CD4-positive, alpha-beta T cell (primary cell): ENCODE results near the gene TTLL1. TPM values are rescaled to one million over a fixed set of nuclear protein-coding genes. Genes with fewer than 3 reads are reported as not detected.

Source experiments
- ATAC-seq: fragments of 200-7000 bp; cut with Tn5 transposase; one replicate; pipeline ENCODE4 v1.10.0; 2022; ENCODE audit warnings: mild to moderate bottlenecking; ENCODE audit not compliant: poor library complexity
- CTCF ChIA-PET: fragments of 350-600 bp; sonication (Branson Sonifier 250); formaldehyde crosslinking; loops from one replicate; lab custom pipeline; 2021; ENCODE audit warnings: antibody characterized with exemption, inconsistent platforms; lab: Charles Lee
- POLR2A ChIA-PET: fragments of 350-600 bp; sonication (Branson Sonifier 250); formaldehyde crosslinking; loops from one replicate; lab custom pipeline; 2021; ENCODE audit warnings: antibody characterized with exemption, inconsistent platforms; lab: Charles Lee
- DNase-seq, 14 experiments: peaks; one replicate each; pipeline ENCODE4 v3.0.0-alpha.2; 2013 to 2020; ENCODE audit warnings: mixed read lengths in 2 of 14
- H3K27ac ChIP-seq, 2 donors: one replicate each; pipeline versions ENCODE4 v1.5.1 to v1.7.0; 2013; ENCODE audit warnings: low read length in 2 of 2, low read depth in 1 of 2, mild to moderate bottlenecking in 1 of 2
- H3K27me3 ChIP-seq, 2 experiments: 1 replicate in 1 of 2; 2 replicates in 1 of 2; pipeline versions ENCODE4 v1.6.1 to v1.7.0; 2013; ENCODE audit warnings: low read length in 2 of 2, control low read depth in 1 of 2, mild to moderate bottlenecking in 1 of 2, moderate library complexity in 1 of 2; ENCODE audit not compliant: insufficient read depth in 2 of 2, control insufficient read depth in 1 of 2
- H3K36me3 ChIP-seq: one replicate; pipeline ENCODE4 v1.6.1; 2013; ENCODE audit warnings: low read length, control low read depth; ENCODE audit not compliant: insufficient read depth
- H3K4me1 ChIP-seq: one replicate; pipeline ENCODE4 v1.6.1; 2013; ENCODE audit warnings: low read length, control low read depth; ENCODE audit not compliant: insufficient read depth
- H3K4me3 ChIP-seq: one replicate; pipeline ENCODE4 v1.5.1; 2013; ENCODE audit warnings: mild to moderate bottlenecking, low read length, moderate library complexity
- H3K9me3 ChIP-seq, 2 experiments: 1 replicate in 1 of 2; 2 replicates in 1 of 2; pipeline versions ENCODE4 v1.6.1 to v1.7.0; 2013; ENCODE audit warnings: low read length in 2 of 2, mild to moderate bottlenecking in 2 of 2, control low read depth in 1 of 2, moderate library complexity in 1 of 2; ENCODE audit not compliant: control insufficient read depth in 1 of 2, insufficient read depth in 1 of 2
- H3K27ac Mint-ChIP-seq: one replicate; pipeline ENCODE4 v1.8.0; 2020; ENCODE audit warnings: mixed read lengths
- H3K27me3 Mint-ChIP-seq: one replicate; pipeline ENCODE4 v1.8.0; 2021; ENCODE audit warnings: mixed read lengths
- H3K36me3 Mint-ChIP-seq: one replicate; pipeline ENCODE4 v1.8.0; 2021; ENCODE audit warnings: low read depth, mixed read lengths
- H3K4me1 Mint-ChIP-seq: one replicate; pipeline ENCODE4 v1.8.0; 2021; ENCODE audit warnings: low read depth, mixed read lengths
- H3K4me3 Mint-ChIP-seq: one replicate; pipeline ENCODE4 v1.8.0; 2020; ENCODE audit warnings: mild to moderate bottlenecking, mixed read lengths
- H3K9me3 Mint-ChIP-seq: one replicate; pipeline ENCODE4 v1.8.0; 2020; ENCODE audit warnings: mixed read lengths
- intact Hi-C, 2 experiments: fragments of 100-400 bp; cut with DNase I in 1 of 2; cut with micrococcal nuclease in 1 of 2; formaldehyde crosslinking; loops; one replicate each; pipeline versions ENCODE4 v1.15.1 to v1.9.0; 2023 to 2025; cut with DNase I, micrococcal nuclease
- total RNA-seq, 174 experiments: library from RNA in 2 of 174; stranded (reverse) in 2 of 174; gene quantifications; one replicate each; pipeline ENCODE4 v1.2.3 and lab custom pipeline; 2021 to 2026
- TF ChIP-seq, protein P1 (sequence below): fragments of 200-600 bp; IDR thresholded peaks from one replicate; pipeline ENCODE4 v1.8.0; 2022; ENCODE audit warnings: antibody characterized with exemption, mild to moderate bottlenecking

TTLL1 gene
- total RNA-seq, 2 experiments from 2014 or later, result 2.6 to 2.8 TPM

DNA sequence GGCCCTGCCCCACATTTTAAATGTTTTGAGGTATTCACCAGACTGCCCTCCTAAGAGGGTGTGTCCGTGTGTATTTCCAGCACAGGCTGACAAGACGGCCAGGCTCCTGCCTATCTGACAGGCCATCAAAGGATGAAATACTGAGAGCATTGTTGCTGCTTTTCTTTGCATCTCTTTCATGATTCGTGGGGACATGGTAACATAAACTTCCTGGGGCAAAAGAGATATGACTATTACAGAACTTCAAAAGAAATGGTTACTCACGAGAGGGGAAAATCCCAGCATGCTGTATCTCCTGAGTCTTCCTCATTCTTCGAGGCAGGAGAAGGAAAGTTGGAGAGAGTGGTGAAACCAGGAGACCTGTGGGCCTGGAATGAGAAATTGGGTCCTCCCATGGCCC, 11.0 kb upstream of the TTLL1 start:
- H3K4me3 Mint-ChIP-seq, result no peak overlapping the region
- peaks cover 6% of the 10 kb centered on the region for H3K9me3 Mint-ChIP-seq
- ChIA-PET CTCF (no interaction called here), POLR2A (no interaction called here)
- peaks cover 10% of the 10 kb centered on the region for H3K4me1 ChIP-seq
- H3K9me3 ChIP-seq, result peaks cover 5 to 22% of the 10 kb centered on the region in 2 experiments
- H3K27ac ChIP-seq, result no peak overlapping the region
- no peak overlapping the region for H3K27ac Mint-ChIP-seq
- TF ChIP-seq, protein P1, sequence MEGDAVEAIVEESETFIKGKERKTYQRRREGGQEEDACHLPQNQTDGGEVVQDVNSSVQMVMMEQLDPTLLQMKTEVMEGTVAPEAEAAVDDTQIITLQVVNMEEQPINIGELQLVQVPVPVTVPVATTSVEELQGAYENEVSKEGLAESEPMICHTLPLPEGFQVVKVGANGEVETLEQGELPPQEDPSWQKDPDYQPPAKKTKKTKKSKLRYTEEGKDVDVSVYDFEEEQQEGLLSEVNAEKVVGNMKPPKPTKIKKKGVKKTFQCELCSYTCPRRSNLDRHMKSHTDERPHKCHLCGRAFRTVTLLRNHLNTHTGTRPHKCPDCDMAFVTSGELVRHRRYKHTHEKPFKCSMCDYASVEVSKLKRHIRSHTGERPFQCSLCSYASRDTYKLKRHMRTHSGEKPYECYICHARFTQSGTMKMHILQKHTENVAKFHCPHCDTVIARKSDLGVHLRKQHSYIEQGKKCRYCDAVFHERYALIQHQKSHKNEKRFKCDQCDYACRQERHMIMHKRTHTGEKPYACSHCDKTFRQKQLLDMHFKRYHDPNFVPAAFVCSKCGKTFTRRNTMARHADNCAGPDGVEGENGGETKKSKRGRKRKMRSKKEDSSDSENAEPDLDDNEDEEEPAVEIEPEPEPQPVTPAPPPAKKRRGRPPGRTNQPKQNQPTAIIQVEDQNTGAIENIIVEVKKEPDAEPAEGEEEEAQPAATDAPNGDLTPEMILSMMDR, result no peak
- DNase-seq, result no peak
- no peaks in the 10 kb centered on the region for H3K36me3 ChIP-seq
- intact Hi-C loops, result no loop called here
- H3K36me3 Mint-ChIP-seq, result no peaks in the 10 kb centered on the region
- peaks cover 10% of the 10 kb centered on the region for H3K4me1 Mint-ChIP-seq
- no peak for ATAC-seq
- H3K27me3 Mint-ChIP-seq, result no peaks in the 10 kb centered on the region
- no peaks in the 10 kb centered on the region for H3K27me3 ChIP-seq
- no peak overlapping the region for H3K4me3 ChIP-seq

GRCh38 chr22:43099095-43099494, 9.9 kb upstream of the TTLL1 start:
- Mint-ChIP-seq H3K27ac (no peak overlapping the region), H3K27me3 (no peaks in the 10 kb centered on the region), H3K4me3 (no peak overlapping the region), H3K4me1 (peaks cover 7% of the 10 kb centered on the region), H3K9me3 (peaks cover 6% of the 10 kb centered on the region), H3K36me3 (no peaks in the 10 kb centered on the region)
- no peaks in the 10 kb centered on the region for H3K27me3 ChIP-seq
- H3K4me1 ChIP-seq, result peaks cover 6% of the 10 kb centered on the region
- ChIA-PET POLR2A (no interaction called here), CTCF (no interaction called here)
- H3K4me3 ChIP-seq, result no peak overlapping the region
- no peaks in the 10 kb centered on the region for H3K36me3 ChIP-seq
- TF ChIP-seq, protein P1, result no peak
- DNase-seq (no peak), ATAC-seq (no peak)
- H3K9me3 ChIP-seq, result peaks cover 5 to 26% of the 10 kb centered on the region in 2 experiments
- H3K27ac ChIP-seq, result no peak overlapping the region
- intact Hi-C loops, result no loop called here

- no peak overlapping the region for H3K27ac Mint-ChIP-seq
- Histone ChIP-seq H3K27me3 (no peaks in the 10 kb centered on the region), H3K9me3 (peaks cover 5 to 26% of the 10 kb centered on the region in 2 experiments), H3K4me3 (no peak overlapping the region), H3K4me1 (no peaks in the 10 kb centered on the region), H3K27ac (no peak overlapping the region), H3K36me3 (no peaks in the 10 kb centered on the region)
- DNase-seq, result no peak
- no peaks in the 10 kb centered on the region for H3K36me3 Mint-ChIP-seq
- no peaks in the 10 kb centered on the region for H3K4me1 Mint-ChIP-seq
- no peaks in the 10 kb centered on the region for H3K27me3 Mint-ChIP-seq
- no peak overlapping the region for H3K4me3 Mint-ChIP-seq
- intact Hi-C loops, result no loop called here
- ATAC-seq, result no peak
- ChIA-PET POLR2A (no interaction called here), CTCF (no interaction called here)
- TF ChIP-seq, protein P1, result no peak
- peaks cover 6% of the 10 kb centered on the region for H3K9me3 Mint-ChIP-seq
Measured at GRCh38 chr22:43098356-43098755, 9.2 kb upstream of the TTLL1 start.
